Measurements from ENCODE around the gene HAO2.

GRCh38 chr1:119379117-119379516 lies 10.5 kb downstream of the HAO2 start:
- TF ChIP-seq CTCF (IDR thresholded peaks at IDR 0.05), result no peak
- no peak for TF ChIP-seq POLR2AphosphoS5 (IDR thresholded peaks at IDR 0.05)

All from breast epithelium (tissue), 3 donors.